Thoracic aorta (tissue), 2 donors: Measurements from ENCODE around the gene FLRT2. TPM values are rescaled to one million over a fixed set of nuclear protein-coding genes. Genes with fewer than 3 reads are reported as not detected.

Experiments
- ATAC-seq: fragments of 150-250 bp; one replicate; pipeline ENCODE4 v1.8.0; 2017; ENCODE audit warnings: low read depth; ENCODE audit not compliant: insufficient number of reproducible peaks, low FRiP score
- DNase-seq: peaks from one replicate; pipeline ENCODE4 v3.0.0-alpha.2; 2020; ENCODE audit warnings: low spot score
- H3K27ac ChIP-seq, 2 donors: fragments of 200-600 bp; sonication (generic); 1 replicate in 1 of 2; 2 replicates in 1 of 2; pipeline ENCODE4 v1.5.1; 2016; ENCODE audit warnings: mild to moderate bottlenecking in 2 of 2, moderate library complexity in 2 of 2
- H3K27me3 ChIP-seq: fragments of 200-600 bp; sonication (generic); replicated peaks from 2 replicates; pipeline ENCODE4 v1.6.0; 2016; ENCODE audit warnings: mild to moderate bottlenecking; ENCODE audit not compliant: insufficient read depth
- H3K36me3 ChIP-seq: fragments of 200-600 bp; sonication (generic); one replicate; pipeline ENCODE4 v1.5.1; 2016
- H3K4me1 ChIP-seq, 2 donors: fragments of 200-600 bp; sonication (generic); 1 replicate in 1 of 2; 2 replicates in 1 of 2; pipeline versions ENCODE4 v1.5.1 to v1.6.0; 2016; ENCODE audit warnings: low read depth in 2 of 2, mild to moderate bottlenecking in 1 of 2; ENCODE audit not compliant: control insufficient read depth in 1 of 2
- H3K4me3 ChIP-seq: fragments of 200-600 bp; sonication (generic); 2 replicates; pipeline ENCODE4 v1.5.1; 2016; ENCODE audit warnings: mild to moderate bottlenecking
- H3K9me3 ChIP-seq: fragments of 200-600 bp; sonication (generic); 2 replicates; pipeline ENCODE4 v1.5.1; 2016
- CTCF ChIP-seq: fragments of 200-600 bp; sonication (generic); IDR thresholded peaks from one replicate; pipeline ENCODE4 v1.5.1; 2019; ENCODE audit warnings: antibody characterized with exemption
- total RNA-seq, 2 donors: library from RNA; depleted of rRNA; stranded (reverse); fragments of >200 nt; gene quantifications; one replicate each; pipeline versions ENCODE4 v1.1.0 to v1.2.3, GENCODE V29; 2016

Gene FLRT2
- total RNA-seq: 10 to 100 TPM; 20.1 to 45.4 TPM

DNA sequence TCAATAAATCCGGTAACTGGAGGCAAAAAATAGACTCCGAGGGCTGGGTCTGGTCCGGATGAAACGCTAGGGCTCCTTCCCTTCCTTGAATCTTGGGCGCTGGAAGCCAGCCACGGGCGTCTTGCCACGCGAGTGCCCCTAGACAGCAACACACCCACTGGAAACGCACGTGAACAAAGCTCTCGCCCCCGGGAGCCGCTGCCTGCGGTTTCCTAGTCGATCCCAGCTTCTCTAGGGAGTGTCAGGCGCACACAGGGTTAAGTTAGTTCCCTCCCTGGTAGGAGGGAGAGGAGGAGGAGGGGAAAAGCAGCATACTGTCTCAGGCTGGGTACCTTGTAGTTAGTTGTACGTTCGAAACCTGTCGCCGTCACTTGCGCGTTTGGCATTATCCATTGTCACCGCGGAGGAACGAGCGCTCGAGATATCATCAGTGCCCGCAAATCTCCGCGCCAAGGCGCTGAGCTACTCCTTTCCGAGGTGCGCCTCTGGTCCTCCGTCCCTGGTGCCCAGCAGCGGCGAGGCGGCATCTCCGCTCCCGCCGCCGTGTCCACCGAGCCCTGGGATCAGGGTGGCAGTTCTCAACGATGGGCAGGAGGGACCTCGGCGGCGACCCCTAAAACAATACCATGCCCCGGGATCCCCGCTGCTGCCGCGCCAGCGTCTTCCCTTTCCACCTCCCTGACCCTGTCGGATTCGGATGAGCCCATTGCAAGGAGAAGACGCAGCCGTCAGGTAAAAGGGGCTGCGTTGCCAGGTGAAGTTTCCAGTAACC is at the start of gene FLRT2:
FLRT2 (plus strand) TSS at position 342 of the 772 bp plus-strand sequence. CDS start 91,371 bp downstream, outside the sequence.
- no peaks in the 10 kb centered on the region for H3K27me3 ChIP-seq
- no peak for TF ChIP-seq CTCF
- peak within 1 kb of the TSS; percentile 20 to 62 for H3K27ac ChIP-seq
- H3K4me1 ChIP-seq: peaks cover 13 to 51% of the 10 kb centered on the region in 2 donors
- H3K9me3 ChIP-seq: no peaks in the 10 kb centered on the region
- ATAC-seq: no peak
- H3K4me3 ChIP-seq: peak within 1 kb of the TSS; percentile 77
- H3K36me3 ChIP-seq: no peaks in the 10 kb centered on the region
- DNase-seq: no peak

GRCh38 chr14:85481471-85481870 is 48.5 kb upstream of the FLRT2 start:
- H3K4me1 ChIP-seq: peaks cover 0 to 10% of the 10 kb centered on the region in 2 donors
- TF ChIP-seq CTCF: no peak
- H3K27ac ChIP-seq: no peak overlapping the region
- H3K9me3 ChIP-seq: no peaks in the 10 kb centered on the region
- no peak overlapping the region for H3K4me3 ChIP-seq
- no peak for ATAC-seq
- DNase-seq: no peak
- no peaks in the 10 kb centered on the region for H3K27me3 ChIP-seq
- no peaks in the 10 kb centered on the region for H3K36me3 ChIP-seq

DNA sequence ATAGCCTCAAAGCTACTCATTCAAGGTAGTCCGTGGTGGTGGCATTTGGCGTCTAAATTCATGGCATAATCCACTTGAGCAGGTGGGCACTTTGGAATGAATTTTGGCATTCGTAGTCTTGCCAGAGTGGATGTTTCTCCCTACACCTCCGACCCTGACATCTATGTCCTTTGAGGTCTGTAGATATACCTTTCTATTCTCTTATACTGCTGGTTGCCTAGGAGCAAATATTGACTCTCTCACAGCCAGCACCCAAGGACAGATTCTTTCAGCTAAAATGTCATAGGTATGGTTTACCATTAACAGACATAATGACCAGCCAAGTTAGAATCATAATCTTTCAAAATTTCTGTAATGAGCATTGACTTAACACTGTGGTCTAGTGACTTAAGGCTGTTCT is 47.4 kb upstream of the FLRT2 start:
- Histone ChIP-seq H3K27me3 (no peaks in the 10 kb centered on the region), H3K4me1 (peaks cover 0 to 19% of the 10 kb centered on the region in 2 donors), H3K36me3 (no peaks in the 10 kb centered on the region), H3K9me3 (no peaks in the 10 kb centered on the region), H3K4me3 (no peak overlapping the region), H3K27ac (no peak overlapping the region)
- TF ChIP-seq CTCF: no peak
- no peak for DNase-seq
- no peak for ATAC-seq

GRCh38 chr14:85483037-85483436 is 46.9 kb upstream of the FLRT2 start:
- no peak for DNase-seq
- no peaks in the 10 kb centered on the region for H3K9me3 ChIP-seq
- no peak overlapping the region for H3K27ac ChIP-seq
- no peak overlapping the region for H3K4me3 ChIP-seq
- no peaks in the 10 kb centered on the region for H3K27me3 ChIP-seq
- ATAC-seq: no peak
- H3K36me3 ChIP-seq: no peaks in the 10 kb centered on the region
- H3K4me1 ChIP-seq: peaks cover 0 to 19% of the 10 kb centered on the region in 2 donors
- TF ChIP-seq CTCF: no peak

GRCh38 chr14:85483652-85484051 is 46.3 kb upstream of the FLRT2 start:
- H3K4me1 ChIP-seq: peaks cover 0 to 19% of the 10 kb centered on the region in 2 donors
- ATAC-seq (no peak), DNase-seq (no peak)
- no peaks in the 10 kb centered on the region for H3K36me3 ChIP-seq
- no peak for TF ChIP-seq CTCF
- H3K27me3 ChIP-seq: no peaks in the 10 kb centered on the region
- H3K27ac ChIP-seq: no peak overlapping the region
- no peaks in the 10 kb centered on the region for H3K9me3 ChIP-seq
- H3K4me3 ChIP-seq: no peak overlapping the region
